ENCODE data around the gene EP300.
"Not testable (repeated sequence)": the region's sequence is repeated elsewhere in the genome, so short reads cannot be mapped to it uniquely, and the experiment has no call there.

Gene EP300

DNA sequence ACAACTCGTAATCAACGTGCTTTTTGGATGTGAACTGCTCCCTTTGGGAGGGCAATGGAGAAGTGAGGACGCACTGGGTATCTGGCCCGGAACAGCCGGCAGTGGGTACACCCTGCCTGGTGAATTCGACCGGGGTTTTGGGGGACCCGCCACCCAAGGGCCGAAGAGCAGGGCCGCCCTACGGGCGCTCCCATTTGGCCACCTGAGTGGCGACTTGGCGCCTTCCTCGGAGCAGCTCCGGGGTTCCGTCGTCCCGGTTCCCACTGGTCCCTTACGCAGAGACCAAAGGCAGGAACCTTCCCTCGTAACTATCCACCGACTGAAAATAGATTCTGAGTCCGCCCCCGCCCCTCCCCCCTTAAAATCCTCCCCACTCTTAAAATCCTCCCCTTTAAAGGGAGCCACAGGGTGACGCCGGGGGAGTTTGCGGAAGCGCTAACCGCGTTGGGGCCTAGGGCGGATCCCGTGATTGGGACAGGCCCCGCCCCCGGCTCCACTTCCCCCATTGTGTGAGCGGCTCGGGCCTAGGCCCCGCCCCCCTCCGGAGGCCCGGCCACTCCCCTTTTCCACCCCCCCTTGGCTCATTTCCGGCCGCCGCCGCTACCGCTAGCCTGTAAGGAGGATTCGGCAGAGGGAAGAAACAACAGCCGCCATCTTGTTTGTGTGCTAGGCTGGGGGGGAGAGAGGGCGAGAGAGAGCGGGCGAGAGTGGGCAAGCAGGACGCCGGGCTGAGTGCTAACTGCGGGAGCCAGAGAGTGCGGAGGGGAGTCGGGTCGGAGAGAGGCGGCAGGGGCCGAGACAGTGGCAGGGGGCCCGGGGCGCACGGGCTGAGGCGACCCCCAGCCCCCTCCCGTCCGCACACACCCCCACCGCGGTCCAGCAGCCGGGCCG, 1.0 kb upstream of the EP300 start:
- DNase-seq: peak; percentile 99

- no peak for DNase-seq
These were observed 537 bp downstream of the EP300 start for GRCh38 chr22:41092847-41093411.

- DNase-seq: no peak
These were observed 1.7 kb downstream of the EP300 start for GRCh38 chr22:41094041-41094593.

- no peak for DNase-seq
These were observed 4.0 kb downstream of the EP300 start for GRCh38 chr22:41096391-41096790.

DNA sequence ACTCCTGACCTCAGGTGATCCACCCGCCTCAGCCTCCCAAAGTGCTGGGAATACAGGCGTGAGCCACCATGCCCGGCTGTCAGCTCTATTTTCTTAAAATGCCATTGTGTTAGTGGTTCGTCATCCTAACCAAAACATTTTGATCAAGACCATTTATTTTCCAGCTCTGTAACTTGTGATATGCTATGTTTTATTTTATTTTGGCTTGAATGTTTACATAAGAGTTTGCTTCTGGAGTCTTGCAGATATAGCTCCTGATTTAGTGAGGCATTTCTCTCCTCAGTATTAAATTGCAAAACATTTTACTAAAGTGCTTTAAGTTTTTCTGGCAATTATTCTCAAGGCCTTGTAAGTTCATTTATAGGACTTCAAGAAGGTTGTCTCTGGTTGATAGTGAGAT, 4.4 kb downstream of the EP300 start:
- DNase-seq: no peak

GRCh38 chr22:41099036-41099435, 6.6 kb downstream of the EP300 start:
- DNase-seq: no peak

GRCh38 chr22:41106122-41106968, 14.0 kb downstream of the EP300 start:
- DNase-seq: no peak

GRCh38 chr22:41106969-41107325, 14.6 kb downstream of the EP300 start:
- DNase-seq: not testable (repeated sequence)

DNA sequence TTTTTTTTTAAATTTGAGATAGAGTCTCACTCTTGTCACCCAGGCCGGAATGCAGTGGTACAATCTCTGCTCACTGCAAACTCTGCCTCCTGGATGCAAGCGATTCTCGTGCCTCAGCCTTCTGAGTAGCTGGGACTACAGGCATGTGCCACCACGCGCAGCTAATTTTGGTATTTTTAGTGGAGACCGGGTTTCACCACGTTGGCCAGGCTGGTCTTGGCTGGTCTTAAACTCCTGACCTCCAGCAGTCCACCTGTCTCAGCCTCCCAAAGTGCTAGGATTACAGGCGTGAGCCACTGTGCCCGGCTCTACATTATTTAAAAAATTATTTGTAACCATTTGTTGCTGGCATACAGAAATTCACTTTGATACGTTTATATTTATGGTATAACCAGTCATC, 18.6 kb downstream of the EP300 start:
- no peak for DNase-seq

- no peak for DNase-seq
These were observed 23.9 kb downstream of the EP300 start for GRCh38 chr22:41116342-41116741.

DNA sequence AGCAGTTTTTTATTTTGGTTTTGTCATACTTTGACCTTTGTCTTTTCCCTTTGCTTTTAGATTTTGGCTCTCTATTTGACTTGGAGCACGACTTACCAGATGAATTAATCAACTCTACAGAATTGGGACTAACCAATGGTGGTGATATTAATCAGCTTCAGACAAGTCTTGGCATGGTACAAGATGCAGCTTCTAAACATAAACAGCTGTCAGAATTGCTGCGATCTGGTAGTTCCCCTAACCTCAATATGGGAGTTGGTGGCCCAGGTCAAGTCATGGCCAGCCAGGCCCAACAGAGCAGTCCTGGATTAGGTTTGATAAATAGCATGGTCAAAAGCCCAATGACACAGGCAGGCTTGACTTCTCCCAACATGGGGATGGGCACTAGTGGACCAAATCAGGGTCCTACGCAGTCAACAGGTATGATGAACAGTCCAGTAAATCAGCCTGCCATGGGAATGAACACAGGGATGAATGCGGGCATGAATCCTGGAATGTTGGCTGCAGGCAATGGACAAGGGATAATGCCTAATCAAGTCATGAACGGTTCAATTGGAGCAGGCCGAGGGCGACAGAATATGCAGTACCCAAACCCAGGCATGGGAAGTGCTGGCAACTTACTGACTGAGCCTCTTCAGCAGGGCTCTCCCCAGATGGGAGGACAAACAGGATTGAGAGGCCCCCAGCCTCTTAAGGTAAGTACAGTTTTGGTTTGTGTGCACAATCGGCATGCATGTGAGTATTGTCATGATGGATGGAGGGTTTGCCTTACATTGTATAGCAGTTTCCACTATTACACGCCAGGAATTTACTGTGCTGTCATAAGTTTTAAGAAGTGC, 25.0 kb downstream of the EP300 start:
- DNase-seq: no peak

GRCh38 chr22:41123151-41123550, 30.8 kb downstream of the EP300 start:
- DNase-seq: no peak

DNA sequence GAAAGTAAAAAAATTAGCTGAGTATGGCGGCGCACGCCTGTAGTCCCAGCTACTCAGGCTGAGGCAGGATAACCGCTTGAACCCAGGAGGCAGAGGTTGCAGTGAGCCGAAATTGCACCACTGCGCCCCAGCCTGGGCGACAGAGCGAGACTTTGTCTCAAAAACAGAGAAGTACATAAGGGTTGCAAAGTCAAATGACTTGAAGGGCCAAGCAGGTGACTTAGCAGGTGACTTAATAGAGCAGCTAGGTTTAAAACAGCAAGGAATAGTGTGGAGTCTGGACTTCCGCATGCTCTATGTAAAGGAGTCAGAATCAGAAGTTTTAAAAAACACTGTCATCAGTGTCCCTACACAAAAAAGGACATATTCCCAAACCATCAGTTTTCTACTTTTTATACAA, 31.7 kb downstream of the EP300 start:
- DNase-seq: no peak

GRCh38 chr22:41127451-41127850, 35.1 kb downstream of the EP300 start:
- DNase-seq: no peak

- no peak for DNase-seq
These were observed 36.2 kb downstream of the EP300 start for GRCh38 chr22:41128606-41129005.

- DNase-seq: no peak
These were observed 40.2 kb downstream of the EP300 start for GRCh38 chr22:41132550-41132949.

GRCh38 chr22:41140365-41140957, 48.1 kb downstream of the EP300 start:
- no peak for DNase-seq

GRCh38 chr22:41145921-41146320, 53.5 kb downstream of the EP300 start:
- DNase-seq: not testable (repeated sequence)

GRCh38 chr22:41146573-41146972, 54.2 kb downstream of the EP300 start:
- DNase-seq: no peak

DNA sequence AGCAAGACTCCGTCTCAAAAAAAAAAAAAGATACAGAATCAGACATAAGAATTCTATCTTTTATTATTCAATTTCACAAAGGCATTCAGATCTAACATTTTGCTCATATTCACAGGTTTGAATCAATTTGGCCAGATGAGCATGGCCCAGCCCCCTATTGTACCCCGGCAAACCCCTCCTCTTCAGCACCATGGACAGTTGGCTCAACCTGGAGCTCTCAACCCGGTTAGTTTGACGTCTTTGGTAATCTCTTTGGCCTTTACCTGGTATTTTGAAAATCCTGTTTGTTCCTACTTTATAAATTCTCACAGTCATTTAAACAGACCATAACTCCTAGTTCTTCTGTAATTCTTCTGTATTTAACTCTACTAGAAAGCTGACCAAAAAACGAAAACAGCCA, 55.3 kb downstream of the EP300 start:
- no peak for DNase-seq

DNA sequence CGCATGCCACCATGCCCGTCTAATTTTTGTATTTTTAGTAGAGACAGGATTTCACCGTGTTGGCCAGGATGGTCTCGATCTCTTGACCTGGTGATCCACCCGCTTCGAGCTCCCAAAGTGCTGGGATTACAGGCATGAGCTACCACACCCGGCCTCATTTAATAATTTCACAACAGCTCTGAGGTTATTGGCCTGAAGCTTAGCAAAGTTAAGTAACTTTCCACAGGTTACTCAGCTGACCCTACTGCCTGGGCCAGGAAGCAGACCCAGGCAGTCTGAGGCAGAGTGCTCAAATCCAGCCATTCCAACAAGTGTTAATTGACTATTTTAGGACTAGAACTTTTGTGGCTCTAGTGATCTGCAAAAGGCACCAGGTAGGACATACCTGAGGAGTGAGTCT, 60.5 kb downstream of the EP300 start:
- no peak for DNase-seq

DNA sequence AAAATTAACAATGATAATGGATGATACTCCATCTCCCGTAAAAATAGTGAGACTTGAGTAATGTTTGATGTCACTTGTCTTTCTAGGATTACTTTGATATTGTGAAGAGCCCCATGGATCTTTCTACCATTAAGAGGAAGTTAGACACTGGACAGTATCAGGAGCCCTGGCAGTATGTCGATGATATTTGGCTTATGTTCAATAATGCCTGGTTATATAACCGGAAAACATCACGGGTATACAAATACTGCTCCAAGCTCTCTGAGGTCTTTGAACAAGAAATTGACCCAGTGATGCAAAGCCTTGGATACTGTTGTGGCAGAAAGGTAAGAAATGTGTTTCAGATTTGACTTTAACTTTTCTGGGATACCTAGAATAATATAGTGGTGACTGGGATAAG, 64.7 kb downstream of the EP300 start:
- no peak for DNase-seq

Measured in activated gamma-delta T cell (primary cell).